HepG2 (cell line): ENCODE data around the gene RGL3. TPM values are rescaled to one million over a fixed set of nuclear protein-coding genes. Genes with fewer than 3 reads are reported as not detected.

ENCODE experiments used
- ATAC-seq: fragments of 200-7000 bp; cut with Tn5 transposase; 3 replicates; pipeline ENCODE4 v1.9.1; 2020; ENCODE audit warnings: mild to moderate bottlenecking, moderate library complexity
- BruUV-seq: library from RNA; stranded (reverse); fragments of 400-500 nt; replicated peaks from 2 replicates; lab custom pipeline; 2021; lab: Mats Ljungman, UMichigan
- CTCF ChIA-PET: fragments of 300-600 bp; formaldehyde crosslinking; extraction: SDS; loops from one replicate; lab custom pipeline; 2021; ENCODE audit warnings: low total read pairs, inconsistent platforms, low intra/inter-chr PET ratio; lab: Yijun Ruan, JAX
- POLR2A ChIA-PET: fragments of 350-600 bp; sonication (Branson Sonifier 250); formaldehyde crosslinking; loops from one replicate; lab custom pipeline; 2020; ENCODE audit warnings: antibody characterized with exemption, inconsistent platforms; lab: Yijun Ruan, JAX
- DNase-seq: peaks from one replicate; pipeline ENCODE4 v3.0.0-alpha.2; 2015; ENCODE audit warnings: low spot score
- FAIRE-seq: peaks from 3 replicates; lab custom pipeline; 2011; peaks lifted over from hg19 to GRCh38; lab: Jason Lieb, UNC
- H2AFZ ChIP-seq: one replicate; pipeline ENCODE4 v1.6.1; 2011; ENCODE audit warnings: low read length, inconsistent platforms
- H3K27ac ChIP-seq: fragments of 300-600 bp; 3 replicates; pipeline ENCODE4 v1.8.0; 2011; ENCODE audit warnings: mixed run types, mild to moderate bottlenecking, mixed read lengths, low read length, inconsistent platforms; ENCODE audit not compliant: insufficient read depth; ENCODE audit errors: extremely low read length
- H3K27me3 ChIP-seq, 2 experiments: fragments of 200-600 bp in 1 of 2; 2 replicates in 1 of 2; 3 replicates in 1 of 2; pipeline versions ENCODE4 v1.6.0 to v1.8.0; 2011; ENCODE audit warnings: low read length in 2 of 2, mild to moderate bottlenecking in 2 of 2, moderate library complexity in 2 of 2, inconsistent platforms in 1 of 2; ENCODE audit not compliant: insufficient read depth in 2 of 2, control insufficient read depth in 1 of 2
- H3K36me3 ChIP-seq, 2 experiments: fragments of 200-600 bp in 1 of 2; replicated peaks in 1 of 2; 2 replicates in 1 of 2; 3 replicates in 1 of 2; pipeline versions ENCODE4 v1.5.1 to v1.8.0; 2011; ENCODE audit warnings: low read length in 2 of 2, inconsistent platforms in 1 of 2; ENCODE audit not compliant: insufficient read depth in 2 of 2, control insufficient read depth in 1 of 2
- H3K4me1 ChIP-seq: 2 replicates; pipeline ENCODE4 v1.5.1; 2012; ENCODE audit warnings: low read length, inconsistent platforms; ENCODE audit not compliant: insufficient read depth
- H3K4me2 ChIP-seq: 2 replicates; pipeline ENCODE4 v1.6.0; 2011; ENCODE audit warnings: low read depth, low read length, inconsistent platforms
- H3K4me3 ChIP-seq, 3 experiments: fragments of 200-600 bp in 1 of 3; sonication (generic), shearing (Covaris generic) in 1 of 3; replicated peaks in 1 of 3; 2 replicates each; pipeline ENCODE4 v1.5.1; 2011 to 2016; ENCODE audit warnings: low read length in 3 of 3, inconsistent platforms in 2 of 3, low read depth in 2 of 3, mild to moderate bottlenecking in 2 of 3, control low read depth in 1 of 3, mixed read lengths in 1 of 3; ENCODE audit not compliant: insufficient read depth in 1 of 3
- H3K79me2 ChIP-seq: one replicate; pipeline ENCODE4 v1.6.1; 2011; ENCODE audit warnings: low read length, inconsistent platforms; ENCODE audit not compliant: insufficient read depth
- H3K9ac ChIP-seq: 2 replicates; pipeline ENCODE4 v1.6.0; 2011; ENCODE audit warnings: mild to moderate bottlenecking, low read depth, low read length, inconsistent platforms; ENCODE audit not compliant: insufficient read depth
- H3K9me3 ChIP-seq: 2 replicates; pipeline ENCODE4 v1.5.1; 2012; ENCODE audit warnings: mild to moderate bottlenecking, low read length
- H4K20me1 ChIP-seq: 2 replicates; pipeline ENCODE4 v1.6.0; 2011; ENCODE audit warnings: inconsistent platforms, mild to moderate bottlenecking, low read length, moderate library complexity; ENCODE audit not compliant: insufficient read depth
- GABPA ChIP-seq, 2 experiments: IDR thresholded peaks; 2 replicates each; pipeline ENCODE4 v1.6.1; 2011 to 2016; ENCODE audit warnings: low read depth in 2 of 2, low read length in 1 of 2, missing biosample characterization in 1 of 2, missing genetic modification characterization in 1 of 2
- MIXL1 ChIP-seq: IDR thresholded peaks from 2 replicates; pipeline ENCODE4 v1.6.1; 2016
- PCBP1 ChIP-seq: fragments of 200-400 bp; formaldehyde crosslinking; IDR thresholded peaks from 2 replicates; pipeline ENCODE4 v1.6.1; 2017; ENCODE audit warnings: mild to moderate bottlenecking, low read depth, low read length, borderline replicate concordance
- PCBP2 ChIP-seq: fragments of 200-400 bp; formaldehyde crosslinking; optimal IDR thresholded peaks from 2 replicates; pipeline ENCODE3; 2018; ENCODE audit warnings: low read length, low read depth; ENCODE audit not compliant: poor library complexity, severe bottlenecking
- PLRG1 ChIP-seq: fragments of 450-650 bp; conservative IDR thresholded peaks from 2 replicates; pipeline ENCODE4 v1.6.1; 2016
- RFX3 ChIP-seq: IDR thresholded peaks from 2 replicates; pipeline ENCODE4 v1.6.1; 2016; ENCODE audit warnings: missing biosample characterization, missing genetic modification reagents
- SMAD1 ChIP-seq: sonication (generic); formaldehyde crosslinking; IDR thresholded peaks from 2 replicates; pipeline ENCODE4 v1.4.0; 2020; ENCODE audit warnings: missing genetic modification reagents, low read depth, mild to moderate bottlenecking, borderline replicate concordance
- SNAPC4 ChIP-seq: sonication (generic); formaldehyde crosslinking; IDR thresholded peaks from 2 replicates; pipeline ENCODE4 v1.4.0; 2020; ENCODE audit warnings: mild to moderate bottlenecking, missing genetic modification reagents
- TMF1 ChIP-seq: sonication (generic); formaldehyde crosslinking; IDR thresholded peaks from 2 replicates; pipeline ENCODE4 v1.8.1; 2022; ENCODE audit warnings: low read depth, missing genetic modification reagents
- ZNF232 ChIP-seq: sonication (generic); formaldehyde crosslinking; IDR thresholded peaks from 2 replicates; pipeline ENCODE4 v1.4.0; 2020; ENCODE audit warnings: missing genetic modification reagents, borderline replicate concordance
- ZNF615 ChIP-seq: sonication (generic); formaldehyde crosslinking; IDR thresholded peaks from 2 replicates; pipeline ENCODE4 v1.5.0; 2020; ENCODE audit warnings: mild to moderate bottlenecking, missing genetic modification reagents, borderline replicate concordance
- WGBS: methylation state at CpG from one replicate; pipeline ENCODE4 v1.1.6; 2017; ENCODE audit warnings: low lambda C conversion rate; 5-methylcytosine and 5-hydroxymethylcytosine counted together
- in situ Hi-C: cut with HindIII; loops from 2 replicates; pipeline ENCODE4 v1.10.0; 2017; ENCODE audit warnings: low pct_unique_long_range_greater_than_20kb; ENCODE audit not compliant: extremely low pct_ligation_motif_present
- intact Hi-C: fragments of 100-400 bp; cut with micrococcal nuclease; formaldehyde crosslinking; loops from one replicate; pipeline ENCODE4 v1.10.0; 2022; ENCODE audit not compliant: unreplicated experiment
- polyA plus RNA-seq, 8 experiments: library from polyadenylated mRNA; depleted of rRNA in 3 of 8; stranded (reverse) in 7 of 8; unstranded in 1 of 8; fragments of >200 nt; fragmentation: Illumina TruSeq in 4 of 8; extraction: Trizol in 4 of 8; gene quantifications; 2 replicates each; pipeline versions ENCODE4 v1.2.1 to v1.2.3, GENCODE V29; 2011 to 2016; ENCODE audit warnings: low read depth in 4 of 8, missing spikeins in 1 of 8, mixed read lengths in 1 of 8; ENCODE audit not compliant: insufficient read depth in 1 of 8
- total RNA-seq, 5 experiments: library from RNA; depleted of rRNA; stranded (reverse); fragments of >200 nt; fragmentation: Illumina TruSeq; extraction: Trizol; gene quantifications; 2 replicates each; pipeline ENCODE4 v1.2.3, GENCODE V29; 2016; ENCODE audit warnings: low read depth in 1 of 5
- TF ChIP-seq, protein P1 (sequence below): sonication (generic); formaldehyde crosslinking; IDR thresholded peaks from 2 replicates; pipeline ENCODE4 v1.8.0; 2022; ENCODE audit warnings: low read depth, missing genetic modification reagents
- TF ChIP-seq, protein P2 (sequence below): IDR thresholded peaks from 2 replicates; pipeline ENCODE4 v1.6.1; 2018; ENCODE audit warnings: missing genetic modification reagents

Gene RGL3
- total and polyA plus RNA-seq, 2 of the 13 experiments (the other 11 are each of a cell fraction or from before 2014, with no cell fraction given): 4.2 to 7.6 TPM

DNA sequence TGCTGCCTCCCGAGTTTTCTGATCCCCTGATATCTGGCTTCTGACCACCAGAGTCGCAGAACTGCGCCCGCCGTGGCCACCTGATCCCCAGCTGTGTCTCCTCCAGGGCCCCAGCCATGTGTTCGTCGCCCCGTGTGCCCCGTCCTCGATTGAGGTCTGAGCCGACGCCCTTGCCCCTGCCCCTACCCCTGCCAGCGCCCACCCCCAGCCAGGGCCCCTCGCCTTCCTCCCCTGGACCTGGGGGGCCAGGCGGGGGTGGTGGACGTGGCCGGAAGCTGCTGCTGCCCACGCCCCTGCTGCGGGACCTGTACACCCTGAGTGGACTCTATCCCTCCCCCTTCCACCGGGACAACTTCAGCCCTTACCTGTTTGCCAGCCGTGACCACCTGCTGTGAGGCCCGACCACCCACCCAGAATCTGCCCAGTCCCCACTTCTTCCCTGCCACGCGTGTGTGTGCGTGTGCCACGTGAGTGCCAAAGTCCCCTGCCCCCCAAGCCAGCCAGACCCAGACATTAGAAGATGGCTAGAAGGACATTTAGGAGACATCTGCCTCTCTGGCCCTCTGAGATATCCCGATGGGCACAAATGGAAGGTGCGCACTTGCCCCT, 54.7 kb downstream of the RGL3 start (continued):
- TF ChIP-seq SNAPC4 (no peak), MIXL1 (no peak)

- Histone ChIP-seq H3K4me2 (no peak overlapping the region), H3K79me2 (no peaks in the 10 kb centered on the region), H3K9me3 (no peaks in the 10 kb centered on the region), H4K20me1 (no peaks in the 10 kb centered on the region), H3K9ac (no peak overlapping the region), H3K27me3 (no peaks in the 10 kb centered on the region), H3K4me1 (0 out of 2 replicates have a peak, but pooled peaks cover 4% of the 10 kb centered on the region), H2AFZ (no peak overlapping the region), H3K27ac (no peak overlapping the region)
- intact Hi-C loops (no loop called here), in situ Hi-C loops (no loop called here)
- BruUV-seq: no TSS peak
- CTCF ChIA-PET: no interaction called here
- FAIRE-seq (no peak), DNase-seq (no peak), ATAC-seq (no peak)
- 93% methylated on average over 7 of the region's 10 CpGs for WGBS
- POLR2A ChIA-PET: interaction anchor here (1.7 kb wide), 1 partner anchor 11 kb away, joined by 4 read pairs; no protein-coding TSS in a partner anchor
- TF ChIP-seq TMF1 (CRISPR knock-in tag): no peak
- TF ChIP-seq RFX3: no peak
- TF ChIP-seq PLRG1: no peak
- TF ChIP-seq, protein P1, sequence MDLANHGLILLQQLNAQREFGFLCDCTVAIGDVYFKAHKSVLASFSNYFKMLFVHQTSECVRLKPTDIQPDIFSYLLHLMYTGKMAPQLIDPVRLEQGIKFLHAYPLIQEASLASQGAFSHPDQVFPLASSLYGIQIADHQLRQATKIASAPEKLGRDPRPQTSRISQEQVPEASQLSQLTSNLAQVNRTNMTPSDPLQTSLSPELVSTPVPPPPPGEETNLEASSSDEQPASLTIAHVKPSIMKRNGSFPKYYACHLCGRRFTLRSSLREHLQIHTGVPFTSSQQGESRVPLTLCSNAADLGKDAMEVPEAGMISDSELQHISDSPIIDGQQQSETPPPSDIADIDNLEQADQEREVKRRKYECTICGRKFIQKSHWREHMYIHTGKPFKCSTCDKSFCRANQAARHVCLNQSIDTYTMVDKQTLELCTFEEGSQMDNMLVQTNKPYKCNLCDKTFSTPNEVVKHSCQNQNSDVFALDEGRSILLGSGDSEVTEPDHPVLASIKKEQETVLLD (CRISPR knock-in tag): no peak
- TF ChIP-seq, protein P2, sequence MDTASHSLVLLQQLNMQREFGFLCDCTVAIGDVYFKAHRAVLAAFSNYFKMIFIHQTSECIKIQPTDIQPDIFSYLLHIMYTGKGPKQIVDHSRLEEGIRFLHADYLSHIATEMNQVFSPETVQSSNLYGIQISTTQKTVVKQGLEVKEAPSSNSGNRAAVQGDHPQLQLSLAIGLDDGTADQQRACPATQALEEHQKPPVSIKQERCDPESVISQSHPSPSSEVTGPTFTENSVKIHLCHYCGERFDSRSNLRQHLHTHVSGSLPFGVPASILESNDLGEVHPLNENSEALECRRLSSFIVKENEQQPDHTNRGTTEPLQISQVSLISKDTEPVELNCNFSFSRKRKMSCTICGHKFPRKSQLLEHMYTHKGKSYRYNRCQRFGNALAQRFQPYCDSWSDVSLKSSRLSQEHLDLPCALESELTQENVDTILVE (CRISPR knock-in tag): no peak
- TF ChIP-seq SMAD1 (CRISPR knock-in tag): no peak
- no peak for TF ChIP-seq PCBP1
- no peak for TF ChIP-seq ZNF232 (CRISPR knock-in tag)
- TF ChIP-seq ZNF615: no peak
- TF ChIP-seq PCBP2: no peak
- TF ChIP-seq GABPA (IDR thresholded peaks at IDR 0.05; ENCODE audit: low read depth, low read length): no peak
- TF ChIP-seq GABPA (CRISPR knock-in tag; IDR thresholded peaks at IDR 0.05; ENCODE audit: low read depth): no peak
- TF ChIP-seq, all 625 proteins: peak for 0
- Histone ChIP-seq H3K4me3 (no peak overlapping the region), H3K36me3 (peaks cover 5 to 6% of the 10 kb centered on the region in 2 experiments; a peak in 3 of 5 replicates)
Measured at GRCh38 chr19:11363881-11364280, 55.2 kb downstream of the RGL3 start.
